OCI-LY3 (cell line): ENCODE results near the gene THPO.

Experiments used
- EZH2phosphoT487 ChIP-seq: fragments of 200-600 bp; shearing (Covaris generic); IDR thresholded peaks from 2 replicates; pipeline ENCODE4 v1.6.1; 2018; ENCODE audit warnings: antibody characterized with exemption, mixed run types, low read depth
- TF ChIP-seq, protein P1 (sequence below): fragments of 200-600, 300-600 bp; sonication (generic); IDR thresholded peaks from 2 replicates; pipeline ENCODE4 v1.5.1; 2014; ENCODE audit warnings: antibody characterized with exemption, low read length, low read depth

DNA sequence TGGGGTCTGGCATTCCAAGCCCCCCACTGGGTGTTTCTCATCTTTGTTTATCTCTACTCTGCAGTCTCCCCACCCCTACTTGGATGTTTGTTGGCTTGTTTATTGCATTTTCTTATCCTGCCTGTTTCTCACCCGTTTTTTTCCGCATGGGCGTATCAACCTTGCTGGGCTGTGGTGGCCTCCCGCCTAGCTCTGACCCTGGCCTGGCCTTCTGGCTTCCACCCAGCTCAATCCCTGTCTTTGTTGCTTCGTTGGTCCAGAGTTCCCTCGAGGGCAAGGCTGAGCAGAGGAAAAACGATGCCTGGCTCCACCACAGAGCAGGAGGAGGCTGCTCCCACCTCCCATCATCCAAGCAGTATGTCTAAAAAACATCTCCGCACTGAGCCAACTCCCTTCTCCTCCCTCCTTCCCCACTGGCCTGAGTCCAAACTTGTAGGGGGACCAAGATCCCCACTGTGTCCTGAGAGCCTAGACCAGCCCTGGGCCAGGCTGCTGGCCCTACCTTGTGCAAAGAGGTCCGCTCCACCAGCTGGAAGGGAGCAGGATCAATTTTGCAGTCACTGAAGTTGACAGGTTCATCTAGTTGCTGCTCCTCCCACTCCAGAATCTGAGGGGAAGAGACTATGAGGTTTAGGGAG is 26.4 kb downstream of the THPO start:
- TF ChIP-seq, protein P1, sequence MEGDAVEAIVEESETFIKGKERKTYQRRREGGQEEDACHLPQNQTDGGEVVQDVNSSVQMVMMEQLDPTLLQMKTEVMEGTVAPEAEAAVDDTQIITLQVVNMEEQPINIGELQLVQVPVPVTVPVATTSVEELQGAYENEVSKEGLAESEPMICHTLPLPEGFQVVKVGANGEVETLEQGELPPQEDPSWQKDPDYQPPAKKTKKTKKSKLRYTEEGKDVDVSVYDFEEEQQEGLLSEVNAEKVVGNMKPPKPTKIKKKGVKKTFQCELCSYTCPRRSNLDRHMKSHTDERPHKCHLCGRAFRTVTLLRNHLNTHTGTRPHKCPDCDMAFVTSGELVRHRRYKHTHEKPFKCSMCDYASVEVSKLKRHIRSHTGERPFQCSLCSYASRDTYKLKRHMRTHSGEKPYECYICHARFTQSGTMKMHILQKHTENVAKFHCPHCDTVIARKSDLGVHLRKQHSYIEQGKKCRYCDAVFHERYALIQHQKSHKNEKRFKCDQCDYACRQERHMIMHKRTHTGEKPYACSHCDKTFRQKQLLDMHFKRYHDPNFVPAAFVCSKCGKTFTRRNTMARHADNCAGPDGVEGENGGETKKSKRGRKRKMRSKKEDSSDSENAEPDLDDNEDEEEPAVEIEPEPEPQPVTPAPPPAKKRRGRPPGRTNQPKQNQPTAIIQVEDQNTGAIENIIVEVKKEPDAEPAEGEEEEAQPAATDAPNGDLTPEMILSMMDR = no peak
- no peak for TF ChIP-seq EZH2phosphoT487
